Karpas-422 (cell line): ENCODE results near the gene RAX. TPM values are rescaled to one million over a fixed set of nuclear protein-coding genes. Genes with fewer than 3 reads are reported as not detected.

ENCODE experiments used
- DNase-seq: peaks from one replicate; pipeline ENCODE4 v3.0.0-alpha.2; 2015
- H2AFZ ChIP-seq: fragments of 200-600 bp; sonication (generic); 2 replicates; pipeline ENCODE4 v1.6.1; 2014; ENCODE audit warnings: antibody characterized with exemption, low read length, mixed read lengths
- H3K27ac ChIP-seq: fragments of 200-600 bp; sonication (generic); 2 replicates; pipeline ENCODE4 v1.5.1; 2014; ENCODE audit warnings: mild to moderate bottlenecking, low read length, moderate library complexity
- H3K27me3 ChIP-seq: fragments of 200-600 bp; sonication (generic); 2 replicates; pipeline ENCODE4 v1.6.1; 2014; ENCODE audit warnings: low read length, mixed read lengths
- H3K36me3 ChIP-seq: fragments of 200-600 bp; sonication (generic); 2 replicates; pipeline ENCODE4 v1.6.1; 2014; ENCODE audit warnings: low read length, mixed read lengths; ENCODE audit not compliant: insufficient read depth
- H3K4me1 ChIP-seq: fragments of 200-600 bp; sonication (generic); 2 replicates; pipeline ENCODE4 v1.6.1; 2014; ENCODE audit warnings: mild to moderate bottlenecking, low read length, mixed read lengths
- H3K4me2 ChIP-seq: fragments of 200-600 bp; sonication (generic); 2 replicates; pipeline ENCODE4 v1.6.1; 2014; ENCODE audit warnings: low read length, low read depth, mild to moderate bottlenecking; ENCODE audit not compliant: poor library complexity, severe bottlenecking
- H3K4me3 ChIP-seq: fragments of 200-600 bp; sonication (generic); 2 replicates; pipeline ENCODE4 v1.5.1; 2014; ENCODE audit warnings: mild to moderate bottlenecking, antibody characterized with exemption, low read length, mixed read lengths
- H3K79me2 ChIP-seq: fragments of 200-600 bp; sonication (generic); 2 replicates; pipeline ENCODE4 v1.6.1; 2014; ENCODE audit warnings: mild to moderate bottlenecking, low read length, mixed read lengths
- H3K9ac ChIP-seq: fragments of 200-600 bp; sonication (generic); 2 replicates; pipeline ENCODE4 v1.6.0; 2014; ENCODE audit warnings: low read length
- H3K9me2 ChIP-seq: fragments of 200-600 bp; sonication (generic), shearing (Covaris generic); replicated peaks from 2 replicates; pipeline ENCODE4 v1.6.0; 2014; ENCODE audit warnings: mild to moderate bottlenecking, low read length, moderate library complexity; ENCODE audit not compliant: insufficient read depth
- H3K9me3 ChIP-seq: fragments of 300-700, 200-600 bp; sonication (generic); 2 replicates; pipeline ENCODE4 v1.6.1; 2014; ENCODE audit warnings: low read length, mixed read lengths
- H4K20me1 ChIP-seq: fragments of 200-600 bp; sonication (generic); 2 replicates; pipeline ENCODE4 v1.6.1; 2014; ENCODE audit warnings: mild to moderate bottlenecking, antibody characterized with exemption, low read length, low read depth; ENCODE audit not compliant: insufficient read depth
- total RNA-seq: library from RNA; depleted of rRNA; stranded (reverse); fragments of >200 nt; shearing (Covaris generic); gene quantifications from 2 replicates; pipeline ENCODE4 v1.2.3, GENCODE V29; 2014; ENCODE audit warnings: low replicate concordance; rRNA removed

Gene RAX
- total RNA-seq, 1 experiment from 2014 or later, result not detected

DNA sequence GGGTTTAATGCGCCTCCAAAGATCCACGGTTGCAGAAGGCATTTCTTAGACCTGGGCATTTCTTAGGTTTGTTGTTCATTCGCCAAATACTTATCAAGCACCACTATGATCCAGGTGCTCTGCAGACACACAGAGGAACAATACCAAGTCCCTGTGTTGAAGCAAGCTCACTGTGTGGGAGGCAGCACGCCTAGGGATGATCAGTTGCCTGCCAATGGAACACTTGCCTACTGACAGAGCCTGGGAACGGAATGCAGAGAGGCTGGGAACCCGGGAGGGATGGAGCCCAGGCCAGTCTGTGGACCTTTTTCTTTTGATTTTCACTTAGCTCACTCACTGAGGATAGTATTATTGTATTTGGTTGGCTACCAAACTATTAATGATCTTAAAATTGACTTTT lies 55.2 kb downstream of the RAX start:
- no peak overlapping the region for H3K27ac ChIP-seq
- no peaks in the 10 kb centered on the region for H4K20me1 ChIP-seq
- no peaks in the 10 kb centered on the region for H3K27me3 ChIP-seq
- no peaks in the 10 kb centered on the region for H3K9me2 ChIP-seq
- DNase-seq, result no peak
- H3K36me3 ChIP-seq, result no peaks in the 10 kb centered on the region
- H3K4me2 ChIP-seq, result no peak overlapping the region
- H3K9ac ChIP-seq, result no peak overlapping the region
- peaks cover 5% of the 10 kb centered on the region; the same call in 1 of the 2 replicates for H3K4me1 ChIP-seq
- H3K9me3 ChIP-seq, result no peaks in the 10 kb centered on the region
- H3K4me3 ChIP-seq, result no peak overlapping the region
- H2AFZ ChIP-seq, result no peak overlapping the region
- no peaks in the 10 kb centered on the region for H3K79me2 ChIP-seq

Other genes with a start within 250 kb of the RAX start
- gene SEC11C, start 133.6 kb downstream of the RAX start, total RNA-seq, result 105 and 164 TPM in 2 replicates
- not detected in 2 replicates for gene GRP, start 53.3 kb downstream of the RAX start, total RNA-seq
- gene CPLX4, start 45.2 kb upstream of the RAX start, total RNA-seq, result not detected in 2 replicates
- gene LMAN1, start 85.8 kb upstream of the RAX start, total RNA-seq, result 48.2 and 89.7 TPM in 2 replicates